Panc1 (cell line): ENCODE measurements around the gene CPSF4.

Source experiments
- POLR2AphosphoS5 ChIP-seq: IDR thresholded peaks from 2 replicates; pipeline ENCODE4 v1.6.1; 2012; ENCODE audit warnings: mild to moderate bottlenecking, low read depth, low read length, moderate library complexity
- SIN3A ChIP-seq: IDR thresholded peaks from 2 replicates; pipeline ENCODE4 v1.6.1; 2012; ENCODE audit warnings: low read depth, mild to moderate bottlenecking, low read length, moderate library complexity, borderline replicate concordance; ENCODE audit not compliant: insufficient read depth
- TCF7L2 ChIP-seq: IDR thresholded peaks from 2 replicates; pipeline ENCODE4 v1.6.1; 2011; ENCODE audit warnings: mild to moderate bottlenecking, low read depth, low read length, inconsistent platforms
- TF ChIP-seq, protein P1 (sequence below): fragments of 450-650 bp; IDR thresholded peaks from 2 replicates; pipeline ENCODE4 v1.5.1; 2017; ENCODE audit warnings: mild to moderate bottlenecking
- TF ChIP-seq, protein P2 (sequence below), 2 experiments: IDR thresholded peaks; 2 replicates each; pipeline ENCODE4 v1.6.1; 2011 to 2012; ENCODE audit warnings: low read depth in 2 of 2, control low read depth in 1 of 2, low read length in 1 of 2, mild to moderate bottlenecking in 1 of 2, moderate library complexity in 1 of 2; ENCODE audit not compliant: insufficient read depth in 1 of 2

GRCh38 chr7:99410635-99411034, 28.1 kb upstream of the CPSF4 start:
- TF ChIP-seq, protein P1, sequence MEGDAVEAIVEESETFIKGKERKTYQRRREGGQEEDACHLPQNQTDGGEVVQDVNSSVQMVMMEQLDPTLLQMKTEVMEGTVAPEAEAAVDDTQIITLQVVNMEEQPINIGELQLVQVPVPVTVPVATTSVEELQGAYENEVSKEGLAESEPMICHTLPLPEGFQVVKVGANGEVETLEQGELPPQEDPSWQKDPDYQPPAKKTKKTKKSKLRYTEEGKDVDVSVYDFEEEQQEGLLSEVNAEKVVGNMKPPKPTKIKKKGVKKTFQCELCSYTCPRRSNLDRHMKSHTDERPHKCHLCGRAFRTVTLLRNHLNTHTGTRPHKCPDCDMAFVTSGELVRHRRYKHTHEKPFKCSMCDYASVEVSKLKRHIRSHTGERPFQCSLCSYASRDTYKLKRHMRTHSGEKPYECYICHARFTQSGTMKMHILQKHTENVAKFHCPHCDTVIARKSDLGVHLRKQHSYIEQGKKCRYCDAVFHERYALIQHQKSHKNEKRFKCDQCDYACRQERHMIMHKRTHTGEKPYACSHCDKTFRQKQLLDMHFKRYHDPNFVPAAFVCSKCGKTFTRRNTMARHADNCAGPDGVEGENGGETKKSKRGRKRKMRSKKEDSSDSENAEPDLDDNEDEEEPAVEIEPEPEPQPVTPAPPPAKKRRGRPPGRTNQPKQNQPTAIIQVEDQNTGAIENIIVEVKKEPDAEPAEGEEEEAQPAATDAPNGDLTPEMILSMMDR, result no peak
- TF ChIP-seq POLR2AphosphoS5 (no peak), SIN3A (no peak), TCF7L2 (no peak)
- TF ChIP-seq, protein P2, sequence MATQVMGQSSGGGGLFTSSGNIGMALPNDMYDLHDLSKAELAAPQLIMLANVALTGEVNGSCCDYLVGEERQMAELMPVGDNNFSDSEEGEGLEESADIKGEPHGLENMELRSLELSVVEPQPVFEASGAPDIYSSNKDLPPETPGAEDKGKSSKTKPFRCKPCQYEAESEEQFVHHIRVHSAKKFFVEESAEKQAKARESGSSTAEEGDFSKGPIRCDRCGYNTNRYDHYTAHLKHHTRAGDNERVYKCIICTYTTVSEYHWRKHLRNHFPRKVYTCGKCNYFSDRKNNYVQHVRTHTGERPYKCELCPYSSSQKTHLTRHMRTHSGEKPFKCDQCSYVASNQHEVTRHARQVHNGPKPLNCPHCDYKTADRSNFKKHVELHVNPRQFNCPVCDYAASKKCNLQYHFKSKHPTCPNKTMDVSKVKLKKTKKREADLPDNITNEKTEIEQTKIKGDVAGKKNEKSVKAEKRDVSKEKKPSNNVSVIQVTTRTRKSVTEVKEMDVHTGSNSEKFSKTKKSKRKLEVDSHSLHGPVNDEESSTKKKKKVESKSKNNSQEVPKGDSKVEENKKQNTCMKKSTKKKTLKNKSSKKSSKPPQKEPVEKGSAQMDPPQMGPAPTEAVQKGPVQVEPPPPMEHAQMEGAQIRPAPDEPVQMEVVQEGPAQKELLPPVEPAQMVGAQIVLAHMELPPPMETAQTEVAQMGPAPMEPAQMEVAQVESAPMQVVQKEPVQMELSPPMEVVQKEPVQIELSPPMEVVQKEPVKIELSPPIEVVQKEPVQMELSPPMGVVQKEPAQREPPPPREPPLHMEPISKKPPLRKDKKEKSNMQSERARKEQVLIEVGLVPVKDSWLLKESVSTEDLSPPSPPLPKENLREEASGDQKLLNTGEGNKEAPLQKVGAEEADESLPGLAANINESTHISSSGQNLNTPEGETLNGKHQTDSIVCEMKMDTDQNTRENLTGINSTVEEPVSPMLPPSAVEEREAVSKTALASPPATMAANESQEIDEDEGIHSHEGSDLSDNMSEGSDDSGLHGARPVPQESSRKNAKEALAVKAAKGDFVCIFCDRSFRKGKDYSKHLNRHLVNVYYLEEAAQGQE (IDR thresholded peaks at IDR 0.05; ENCODE audit: insufficient read depth in 1 of 2, low read depth in 2 of 2, low read length in 1 of 2), result no peak
